ENCODE measurements around the gene CRTC3. TPM values are rescaled to one million over a fixed set of nuclear protein-coding genes. Genes with fewer than 3 reads are reported as not detected.

Gene CRTC3
- total RNA-seq, 2 experiments from 2014 or later, result 90.7 to 92.4 TPM

DNA sequence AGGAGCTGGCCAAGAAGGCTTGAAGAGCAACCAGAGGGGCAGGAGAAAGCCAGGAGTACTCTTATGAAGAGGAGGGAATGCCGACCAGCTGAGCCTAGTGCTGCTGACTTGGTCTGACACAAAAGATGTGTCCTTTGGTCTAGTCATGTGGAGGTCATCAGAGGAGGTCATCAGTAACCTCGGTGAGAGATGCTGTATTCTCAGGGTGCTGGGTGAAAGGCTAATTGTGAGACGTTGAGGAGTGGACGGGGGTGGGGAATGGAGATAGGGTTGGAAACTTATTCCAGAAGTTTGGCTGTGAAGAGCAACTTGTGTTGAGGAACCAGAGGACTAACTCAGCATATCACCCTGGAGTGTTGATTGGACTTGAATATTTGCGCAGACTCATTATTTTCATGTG, 5.5 kb downstream of the CRTC3 start:
- H3K36me3 ChIP-seq (ENCODE audit: insufficient read depth, low read length), result no peaks in the 10 kb centered on the region
- peaks cover 21% of the 10 kb centered on the region for H3K36me3 Mint-ChIP-seq (ENCODE audit: low read depth)
- no peak for DNase-seq
- H3K27ac ChIP-seq (ENCODE audit: low read depth in 1 of 2, low read length in 2 of 2), result no peak overlapping the region
- no peaks in the 10 kb centered on the region for H3K27me3 Mint-ChIP-seq
- CTCF ChIA-PET, result no interaction called here
- POLR2A ChIA-PET, result interaction anchor here (0.7 to 2.1 kb wide), 2 partner anchors 26 to 141 kb away, joined by 3 to 6 read pairs; no protein-coding TSS in a partner anchor
- H3K27me3 ChIP-seq (ENCODE audit: control insufficient read depth in 1 of 2, insufficient read depth in 2 of 2, low read length in 2 of 2), result no peaks in the 10 kb centered on the region
- H3K4me3 ChIP-seq (ENCODE audit: low read length), result no peak overlapping the region
- intact Hi-C loops (cut with DNase I, micrococcal nuclease), result loop anchor here in 1 of 2 experiments (5.0 kb wide), 1 partner anchor 37 kb away; no protein-coding TSS in a partner anchor
- H3K4me1 Mint-ChIP-seq (ENCODE audit: low read depth), result peaks cover 91% of the 10 kb centered on the region
- no peaks in the 10 kb centered on the region for H3K9me3 ChIP-seq (ENCODE audit: control insufficient read depth in 1 of 2, insufficient read depth in 1 of 2, low read length in 2 of 2)
- H3K4me1 ChIP-seq (ENCODE audit: insufficient read depth, low read length), result peaks cover 48% of the 10 kb centered on the region
- peak overlapping the region; percentile 97 for H3K27ac Mint-ChIP-seq
- TF ChIP-seq, protein P1, sequence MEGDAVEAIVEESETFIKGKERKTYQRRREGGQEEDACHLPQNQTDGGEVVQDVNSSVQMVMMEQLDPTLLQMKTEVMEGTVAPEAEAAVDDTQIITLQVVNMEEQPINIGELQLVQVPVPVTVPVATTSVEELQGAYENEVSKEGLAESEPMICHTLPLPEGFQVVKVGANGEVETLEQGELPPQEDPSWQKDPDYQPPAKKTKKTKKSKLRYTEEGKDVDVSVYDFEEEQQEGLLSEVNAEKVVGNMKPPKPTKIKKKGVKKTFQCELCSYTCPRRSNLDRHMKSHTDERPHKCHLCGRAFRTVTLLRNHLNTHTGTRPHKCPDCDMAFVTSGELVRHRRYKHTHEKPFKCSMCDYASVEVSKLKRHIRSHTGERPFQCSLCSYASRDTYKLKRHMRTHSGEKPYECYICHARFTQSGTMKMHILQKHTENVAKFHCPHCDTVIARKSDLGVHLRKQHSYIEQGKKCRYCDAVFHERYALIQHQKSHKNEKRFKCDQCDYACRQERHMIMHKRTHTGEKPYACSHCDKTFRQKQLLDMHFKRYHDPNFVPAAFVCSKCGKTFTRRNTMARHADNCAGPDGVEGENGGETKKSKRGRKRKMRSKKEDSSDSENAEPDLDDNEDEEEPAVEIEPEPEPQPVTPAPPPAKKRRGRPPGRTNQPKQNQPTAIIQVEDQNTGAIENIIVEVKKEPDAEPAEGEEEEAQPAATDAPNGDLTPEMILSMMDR (IDR thresholded peaks at IDR 0.05), result no peak
- H3K9me3 Mint-ChIP-seq, result no peaks in the 10 kb centered on the region
- no peak for ATAC-seq (ENCODE audit: poor library complexity)
- H3K4me3 Mint-ChIP-seq, result peak overlapping the region; percentile 4

DNA sequence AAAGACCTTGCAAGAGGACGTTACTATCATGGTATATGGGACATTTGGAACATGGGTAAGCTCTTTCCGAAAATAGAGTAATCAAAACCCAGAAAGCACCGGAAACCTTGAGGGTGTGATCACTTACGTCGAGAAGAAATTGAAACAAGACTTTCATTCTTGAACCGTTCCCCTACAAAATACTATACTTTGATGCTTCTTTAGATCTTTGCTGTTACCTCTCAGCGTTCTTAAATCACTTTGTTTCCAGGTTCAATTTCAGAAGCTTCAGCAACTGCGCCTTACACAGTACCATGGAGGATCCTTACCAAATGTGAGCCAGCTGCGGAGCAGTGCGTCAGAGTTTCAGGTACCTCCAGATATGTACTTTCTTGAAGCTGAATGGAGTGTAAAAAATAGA, 10.1 kb downstream of the CRTC3 start:
- ChIA-PET POLR2A (interaction anchor here (0.6 to 3.0 kb wide), 28 partner anchors 9 to 1310 kb away, joined by 3 to 67 read pairs (median 5); partner anchors contain the start of genes BLM, CRTC3 and IQGAP1), CTCF (interaction anchor here (1.8 to 2.6 kb wide), 3 partner anchors 9 to 80 kb away, joined by 6 to 14 read pairs (median 6); partner anchors contain the start of gene CRTC3)
- Mint-ChIP-seq H3K4me3 (peak overlapping the region; percentile 89), H3K36me3 (ENCODE audit: low read depth) (peaks cover 49% of the 10 kb centered on the region), H3K4me1 (ENCODE audit: low read depth) (peaks cover 80% of the 10 kb centered on the region), H3K27ac (peak overlapping the region; percentile 97), H3K9me3 (no peaks in the 10 kb centered on the region), H3K27me3 (no peaks in the 10 kb centered on the region)
- DNase-seq (peak in 9 of 14 experiments; percentile 13 to 74 (median 45)), ATAC-seq (ENCODE audit: poor library complexity) (peak; percentile 87)
- TF ChIP-seq, protein P1 (IDR thresholded peaks at IDR 0.05), result no peak
- no peaks in the 10 kb centered on the region for H3K27me3 ChIP-seq (ENCODE audit: control insufficient read depth in 1 of 2, insufficient read depth in 2 of 2, low read length in 2 of 2)
- H3K27ac ChIP-seq (ENCODE audit: low read depth in 1 of 2, low read length in 2 of 2), result peak overlapping the region; percentile 49 to 83
- peaks cover 35% of the 10 kb centered on the region for H3K4me1 ChIP-seq (ENCODE audit: insufficient read depth, low read length)
- H3K4me3 ChIP-seq (ENCODE audit: low read length), result peak overlapping the region; percentile 54
- intact Hi-C loops (cut with DNase I, micrococcal nuclease), result loop anchor here in 1 of 2 experiments (2.0 to 5.0 kb wide), 2 partner anchors 33 to 55 kb away; no protein-coding TSS in a partner anchor
- peaks cover 11% of the 10 kb centered on the region for H3K36me3 ChIP-seq (ENCODE audit: insufficient read depth, low read length)
- H3K9me3 ChIP-seq (ENCODE audit: control insufficient read depth in 1 of 2, insufficient read depth in 1 of 2, low read length in 2 of 2), result no peaks in the 10 kb centered on the region

GRCh38 chr15:90540768-90541167, 11.0 kb downstream of the CRTC3 start:
- H3K36me3 Mint-ChIP-seq (ENCODE audit: low read depth), result peaks cover 57% of the 10 kb centered on the region
- DNase-seq (no peak), ATAC-seq (ENCODE audit: poor library complexity) (no peak)
- ChIA-PET CTCF (interaction anchor here (1.8 to 2.6 kb wide), 2 partner anchors 10 to 79 kb away, joined by 6 to 14 read pairs; partner anchors contain the start of gene CRTC3), POLR2A (interaction anchor here (0.8 to 3.0 kb wide), 9 partner anchors 10 to 80 kb away, joined by 3 to 67 read pairs (median 10); partner anchors contain the start of gene CRTC3)
- peaks cover 11% of the 10 kb centered on the region for H3K36me3 ChIP-seq (ENCODE audit: insufficient read depth, low read length)
- H3K4me1 Mint-ChIP-seq (ENCODE audit: low read depth), result peaks cover 77% of the 10 kb centered on the region
- peak overlapping the region; percentile 97 for H3K27ac Mint-ChIP-seq
- peak overlapping the region; percentile 65 for H3K4me3 Mint-ChIP-seq
- intact Hi-C loops (cut with DNase I, micrococcal nuclease), result no loop called here
- no peaks in the 10 kb centered on the region for H3K9me3 Mint-ChIP-seq
- no peaks in the 10 kb centered on the region for H3K9me3 ChIP-seq (ENCODE audit: control insufficient read depth in 1 of 2, insufficient read depth in 1 of 2, low read length in 2 of 2)
- H3K4me3 ChIP-seq (ENCODE audit: low read length), result peak overlapping the region; percentile 54
- peaks cover 30% of the 10 kb centered on the region for H3K4me1 ChIP-seq (ENCODE audit: insufficient read depth, low read length)
- no peaks in the 10 kb centered on the region for H3K27me3 ChIP-seq (ENCODE audit: control insufficient read depth in 1 of 2, insufficient read depth in 2 of 2, low read length in 2 of 2)
- H3K27me3 Mint-ChIP-seq, result no peaks in the 10 kb centered on the region
- peak overlapping the region in 1 of 2 donors; percentile 83 for H3K27ac ChIP-seq (ENCODE audit: low read depth in 1 of 2, low read length in 2 of 2)
- TF ChIP-seq, protein P1 (IDR thresholded peaks at IDR 0.05), result no peak

All from CD4-positive, alpha-beta T cell (primary cell).